ENCODE data around the gene SND1.

The SND1 gene

DNA sequence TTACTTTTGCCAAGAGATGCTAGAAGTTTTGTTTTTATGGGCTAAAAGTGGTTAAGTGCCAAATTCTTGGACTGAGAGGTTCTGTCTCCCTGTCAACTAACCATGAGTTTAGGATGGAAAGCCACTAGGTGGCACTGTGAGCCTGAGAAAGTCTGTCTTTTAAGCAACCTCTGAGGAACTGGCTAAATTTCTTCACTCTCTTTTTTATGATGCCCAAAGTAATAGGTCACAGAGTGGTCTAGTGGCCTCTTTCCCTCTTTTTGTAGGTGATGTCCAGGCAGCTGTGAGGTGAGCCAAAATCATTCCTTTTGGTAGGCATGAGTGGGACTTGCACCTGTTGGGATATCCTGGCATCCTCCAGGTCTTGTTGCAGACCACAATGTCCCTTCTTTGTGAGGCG, 56.8 kb downstream of the SND1 start:
- peak; percentile 44 for DNase-seq (ENCODE audit: low read depth)
- TF ChIP-seq, protein P1, sequence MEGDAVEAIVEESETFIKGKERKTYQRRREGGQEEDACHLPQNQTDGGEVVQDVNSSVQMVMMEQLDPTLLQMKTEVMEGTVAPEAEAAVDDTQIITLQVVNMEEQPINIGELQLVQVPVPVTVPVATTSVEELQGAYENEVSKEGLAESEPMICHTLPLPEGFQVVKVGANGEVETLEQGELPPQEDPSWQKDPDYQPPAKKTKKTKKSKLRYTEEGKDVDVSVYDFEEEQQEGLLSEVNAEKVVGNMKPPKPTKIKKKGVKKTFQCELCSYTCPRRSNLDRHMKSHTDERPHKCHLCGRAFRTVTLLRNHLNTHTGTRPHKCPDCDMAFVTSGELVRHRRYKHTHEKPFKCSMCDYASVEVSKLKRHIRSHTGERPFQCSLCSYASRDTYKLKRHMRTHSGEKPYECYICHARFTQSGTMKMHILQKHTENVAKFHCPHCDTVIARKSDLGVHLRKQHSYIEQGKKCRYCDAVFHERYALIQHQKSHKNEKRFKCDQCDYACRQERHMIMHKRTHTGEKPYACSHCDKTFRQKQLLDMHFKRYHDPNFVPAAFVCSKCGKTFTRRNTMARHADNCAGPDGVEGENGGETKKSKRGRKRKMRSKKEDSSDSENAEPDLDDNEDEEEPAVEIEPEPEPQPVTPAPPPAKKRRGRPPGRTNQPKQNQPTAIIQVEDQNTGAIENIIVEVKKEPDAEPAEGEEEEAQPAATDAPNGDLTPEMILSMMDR (IDR thresholded peaks at IDR 0.05; ENCODE audit: low read depth, low read length, missing control alignments), result peak; percentile 69
- no peak overlapping the region for H3K4me3 ChIP-seq (ENCODE audit: low read depth, low read length)

DNA sequence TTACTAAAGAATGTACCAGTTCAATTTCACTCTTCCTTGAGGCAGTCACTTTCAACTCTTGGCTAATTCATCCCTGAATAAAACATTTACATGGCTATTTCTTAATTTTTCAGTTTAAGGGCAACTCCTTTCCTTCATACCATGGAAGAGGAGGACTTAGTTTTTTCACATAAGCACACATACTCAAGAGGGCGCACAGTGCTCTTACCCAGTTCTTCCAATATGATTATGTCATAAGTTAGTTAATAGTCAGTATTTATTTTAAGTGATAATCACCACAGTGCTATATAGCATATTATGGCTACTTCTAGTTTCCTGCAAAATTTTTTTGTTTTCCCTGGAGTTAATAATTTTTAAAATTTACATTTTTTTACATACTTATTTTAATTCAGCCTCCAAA, 58.6 kb downstream of the SND1 start:
- no peak for DNase-seq (ENCODE audit: low read depth)
- H3K4me3 ChIP-seq (ENCODE audit: low read depth, low read length), result no peak overlapping the region
- TF ChIP-seq, protein P1 (IDR thresholded peaks at IDR 0.05; ENCODE audit: low read depth, low read length, missing control alignments), result no peak

DNA sequence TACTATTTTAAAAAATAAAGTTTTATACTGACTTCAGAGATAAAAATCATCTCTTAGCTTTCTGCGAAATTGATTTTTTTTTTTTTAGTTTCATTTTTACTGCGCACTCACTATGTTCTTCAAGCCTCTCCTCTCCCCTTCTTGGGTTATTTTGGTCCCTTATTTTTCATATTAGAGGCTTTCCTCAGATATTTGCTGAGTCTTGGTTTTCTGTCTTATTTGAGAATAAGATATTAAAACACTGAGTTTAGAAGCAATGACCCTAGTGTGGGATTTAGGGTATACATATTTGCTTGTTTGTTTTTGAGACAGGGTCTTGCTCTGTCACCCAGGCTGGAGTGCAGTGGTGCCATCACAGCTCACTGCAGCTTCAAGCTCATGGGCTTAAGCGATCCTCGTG, 59.9 kb downstream of the SND1 start:
- TF ChIP-seq, protein P1 (IDR thresholded peaks at IDR 0.05; ENCODE audit: low read depth, low read length, missing control alignments), result no peak
- no peak for DNase-seq (ENCODE audit: low read depth)
- H3K4me3 ChIP-seq (ENCODE audit: low read depth, low read length), result no peak overlapping the region

DNA sequence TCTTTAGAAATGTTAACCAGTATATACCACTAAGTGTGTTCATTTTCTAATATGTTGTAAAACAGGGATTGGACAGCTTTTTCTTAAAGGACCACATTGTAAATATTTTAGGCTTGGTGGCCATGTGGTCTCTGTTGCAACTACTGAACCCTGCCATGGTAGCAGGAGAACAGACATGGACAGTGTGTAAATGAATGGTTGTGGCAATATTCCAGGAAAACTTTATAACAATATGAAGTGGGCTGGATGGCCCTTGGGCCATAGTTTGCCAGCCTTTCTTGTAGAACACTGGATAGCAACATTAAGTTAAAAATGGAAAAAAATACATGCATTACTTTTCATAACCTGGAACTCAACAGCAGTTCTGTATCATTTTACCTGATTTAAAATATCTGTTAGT, 61.0 kb downstream of the SND1 start:
- TF ChIP-seq, protein P1 (IDR thresholded peaks at IDR 0.05; ENCODE audit: low read depth, low read length, missing control alignments), result no peak
- H3K4me3 ChIP-seq (ENCODE audit: low read depth, low read length), result no peak overlapping the region
- DNase-seq (ENCODE audit: low read depth), result no peak

DNA sequence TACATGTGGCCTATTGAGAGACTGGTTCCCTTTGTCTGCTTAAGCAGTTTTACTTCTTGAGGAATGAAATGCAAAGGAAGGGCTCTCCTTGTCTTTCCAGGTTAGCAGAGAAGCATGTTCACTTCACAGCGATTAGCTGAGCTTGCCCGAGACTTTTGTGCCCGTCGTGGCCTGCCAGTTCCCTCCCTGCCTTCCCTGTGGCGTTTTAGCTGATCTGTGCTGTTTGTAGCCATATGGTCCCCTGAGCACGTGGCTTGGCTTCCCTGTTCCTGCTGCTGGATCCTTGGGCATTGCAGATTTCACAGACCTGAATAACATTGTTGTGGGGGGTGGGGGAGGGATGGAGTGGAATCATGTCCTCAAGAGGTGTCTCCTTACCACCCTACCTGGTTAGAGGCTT, 61.8 kb downstream of the SND1 start:
- no peak for DNase-seq (ENCODE audit: low read depth)
- no peak overlapping the region for H3K4me3 ChIP-seq (ENCODE audit: low read depth, low read length)
- TF ChIP-seq, protein P1 (IDR thresholded peaks at IDR 0.05; ENCODE audit: low read depth, low read length, missing control alignments), result no peak

DNA sequence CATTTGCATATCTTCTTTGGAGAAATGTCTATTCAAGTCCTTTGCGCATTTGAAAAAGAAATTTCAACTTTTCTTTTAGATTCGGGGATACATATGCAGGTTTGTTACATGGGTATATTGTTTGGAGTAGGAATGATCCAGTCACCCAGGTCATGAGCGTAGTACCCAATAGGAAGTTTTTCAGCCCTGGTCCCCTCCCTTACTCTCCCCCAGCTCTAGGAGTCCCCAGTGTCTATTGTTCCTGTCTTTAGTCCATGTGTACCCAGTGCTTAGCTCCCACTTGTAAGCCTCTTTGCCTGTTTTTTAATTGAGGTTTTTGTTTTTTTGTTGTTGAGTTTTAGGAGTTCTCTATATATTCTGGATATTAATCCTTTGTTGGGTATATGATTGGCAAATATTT, 63.3 kb downstream of the SND1 start:
- TF ChIP-seq, protein P1 (IDR thresholded peaks at IDR 0.05; ENCODE audit: low read depth, low read length, missing control alignments), result no peak
- DNase-seq (ENCODE audit: low read depth), result no peak
- no peak overlapping the region for H3K4me3 ChIP-seq (ENCODE audit: low read depth, low read length)

DNA sequence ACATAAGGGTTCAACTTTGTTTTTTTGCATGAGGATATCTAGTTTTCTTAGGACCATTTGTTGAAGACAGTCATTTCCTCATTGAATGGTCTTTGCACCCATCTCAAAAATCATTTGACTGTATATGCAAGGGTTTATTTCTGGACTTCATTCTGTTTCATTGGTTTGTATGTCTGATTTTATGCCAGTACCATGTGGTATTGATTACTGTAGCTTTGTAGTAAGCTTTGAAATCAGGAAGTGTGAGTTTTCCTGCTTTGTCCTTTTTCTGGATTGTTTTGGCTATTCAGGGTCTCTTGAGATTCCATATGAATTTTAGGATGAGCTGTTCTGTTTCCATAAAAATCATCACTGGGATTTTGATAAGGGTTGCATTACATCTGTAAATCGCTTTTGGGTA, 63.9 kb downstream of the SND1 start:
- TF ChIP-seq, protein P1 (IDR thresholded peaks at IDR 0.05; ENCODE audit: low read depth, low read length, missing control alignments), result no peak
- H3K4me3 ChIP-seq (ENCODE audit: low read depth, low read length), result no peak overlapping the region
- DNase-seq (ENCODE audit: low read depth), result no peak

All from GM12864 (cell line).